Measurements from ENCODE around the gene CENPV. TPM values are rescaled to one million over a fixed set of nuclear protein-coding genes. Genes with fewer than 3 reads are reported as not detected.
A peak's percentile ranks its signal among the peaks of the same experiment; 100 is the strongest.
"Not testable (repeated sequence)": the region's sequence is repeated elsewhere in the genome, so short reads cannot be mapped to it uniquely, and the experiment has no call there.

Gene CENPV
- 488 and 489 TPM in 2 replicates for total RNA-seq
- long read RNA-seq, partial matches to known transcripts, result 3 of 9 reads
- long read RNA-seq, other reads (novel, unspliced or antisense), result 2 of 9 reads

- Mint-ChIP-seq H3K36me3 (ENCODE audit: low read depth) (peaks cover 11% of the 10 kb centered on the region), H3K9me3 (no peaks in the 10 kb centered on the region), H3K27me3 (ENCODE audit: low read depth) (no peaks in the 10 kb centered on the region), H3K4me1 (peaks cover 49% of the 10 kb centered on the region), H3K27ac (ENCODE audit: unreplicated experiment) (peak within 1 kb of the TSS; percentile 100), H3K4me3 (peak within 1 kb of the TSS; percentile 99)
- DNase-seq (ENCODE audit: low read depth, low spot score), result peak; percentile 58
- TF ChIP-seq, protein P1, sequence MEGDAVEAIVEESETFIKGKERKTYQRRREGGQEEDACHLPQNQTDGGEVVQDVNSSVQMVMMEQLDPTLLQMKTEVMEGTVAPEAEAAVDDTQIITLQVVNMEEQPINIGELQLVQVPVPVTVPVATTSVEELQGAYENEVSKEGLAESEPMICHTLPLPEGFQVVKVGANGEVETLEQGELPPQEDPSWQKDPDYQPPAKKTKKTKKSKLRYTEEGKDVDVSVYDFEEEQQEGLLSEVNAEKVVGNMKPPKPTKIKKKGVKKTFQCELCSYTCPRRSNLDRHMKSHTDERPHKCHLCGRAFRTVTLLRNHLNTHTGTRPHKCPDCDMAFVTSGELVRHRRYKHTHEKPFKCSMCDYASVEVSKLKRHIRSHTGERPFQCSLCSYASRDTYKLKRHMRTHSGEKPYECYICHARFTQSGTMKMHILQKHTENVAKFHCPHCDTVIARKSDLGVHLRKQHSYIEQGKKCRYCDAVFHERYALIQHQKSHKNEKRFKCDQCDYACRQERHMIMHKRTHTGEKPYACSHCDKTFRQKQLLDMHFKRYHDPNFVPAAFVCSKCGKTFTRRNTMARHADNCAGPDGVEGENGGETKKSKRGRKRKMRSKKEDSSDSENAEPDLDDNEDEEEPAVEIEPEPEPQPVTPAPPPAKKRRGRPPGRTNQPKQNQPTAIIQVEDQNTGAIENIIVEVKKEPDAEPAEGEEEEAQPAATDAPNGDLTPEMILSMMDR (conservative IDR thresholded peaks at IDR 0.05), result peak; percentile 32
Measured at GRCh38 chr17:16353317-16354174, at the start of gene CENPV. TSS of gene CENPV (minus strand) at chr17:16353469. CDS start at chr17:16353436, 33 bp downstream.

DNA sequence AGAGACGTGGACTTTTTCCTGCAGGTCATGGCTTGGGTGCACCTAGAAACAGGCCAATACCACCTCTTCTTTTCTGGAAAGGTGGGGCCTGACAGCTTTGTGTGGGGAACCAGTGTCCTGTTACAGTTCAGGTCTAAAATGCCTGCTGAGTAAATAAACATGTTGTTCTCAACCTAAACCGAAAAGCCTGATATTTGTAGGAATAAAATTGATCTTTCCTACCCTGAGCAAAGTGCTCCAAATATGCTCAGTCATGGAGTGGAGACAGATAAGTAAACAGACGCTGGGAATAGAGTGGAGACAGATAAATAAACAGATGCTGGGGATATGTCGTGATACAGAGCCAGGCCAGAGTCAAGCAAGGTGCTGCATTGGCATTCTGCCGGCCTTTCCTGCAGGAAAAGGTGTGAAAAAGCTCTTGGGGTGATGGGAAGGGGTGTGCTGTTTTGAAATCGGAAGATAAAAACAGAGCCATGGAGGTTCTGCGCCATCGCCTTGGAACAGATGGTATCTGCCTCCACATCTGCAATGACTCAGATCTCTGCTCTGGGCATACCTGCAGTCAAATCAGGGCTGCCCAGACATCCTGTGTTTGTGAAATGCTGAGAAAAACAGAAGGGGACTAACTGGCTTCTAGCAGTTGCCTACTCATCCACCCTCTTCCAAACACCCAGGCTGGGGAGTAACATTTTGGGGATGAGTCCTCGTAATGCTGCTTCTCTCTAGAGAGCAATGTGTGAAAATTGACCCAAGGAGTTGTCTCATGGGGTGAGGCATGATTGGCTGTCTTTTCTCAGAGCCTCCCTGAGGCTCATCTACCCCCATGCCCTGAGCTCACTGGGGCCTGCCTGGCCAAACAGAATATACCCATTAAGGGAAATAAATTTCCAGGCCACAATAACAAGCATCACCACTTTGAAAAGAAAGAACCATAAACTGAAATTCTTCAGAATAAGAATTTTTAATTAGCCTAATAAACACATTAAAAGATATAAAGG, 45.3 kb upstream of the CENPV start:
- no peaks in the 10 kb centered on the region for H3K36me3 Mint-ChIP-seq (ENCODE audit: low read depth)
- TF ChIP-seq, protein P1 (conservative IDR thresholded peaks at IDR 0.05), result no peak
- no peak for DNase-seq (ENCODE audit: low read depth, low spot score)
- H3K4me3 Mint-ChIP-seq, result no peak overlapping the region
- no peak overlapping the region for H3K27ac Mint-ChIP-seq (ENCODE audit: unreplicated experiment)
- no peaks in the 10 kb centered on the region for H3K4me1 Mint-ChIP-seq
- H3K27me3 Mint-ChIP-seq (ENCODE audit: low read depth), result no peaks in the 10 kb centered on the region
- no peaks in the 10 kb centered on the region for H3K9me3 Mint-ChIP-seq

GRCh38 chr17:16396693-16397092, 43.4 kb upstream of the CENPV start:
- H3K4me1 Mint-ChIP-seq; DNase-seq (ENCODE audit: low read depth, low spot score); H3K27ac Mint-ChIP-seq (ENCODE audit: unreplicated experiment); H3K9me3 Mint-ChIP-seq; H3K27me3 Mint-ChIP-seq (ENCODE audit: low read depth); H3K4me3 Mint-ChIP-seq; H3K36me3 Mint-ChIP-seq (ENCODE audit: low read depth): not testable (repeated sequence)

GRCh38 chr17:16395887-16396286, 42.6 kb upstream of the CENPV start:
- DNase-seq (ENCODE audit: low read depth, low spot score); H3K4me1 Mint-ChIP-seq; H3K27me3 Mint-ChIP-seq (ENCODE audit: low read depth); H3K36me3 Mint-ChIP-seq (ENCODE audit: low read depth); H3K9me3 Mint-ChIP-seq; H3K4me3 Mint-ChIP-seq: not testable (repeated sequence)
- peak overlapping the region; percentile 57 for H3K27ac Mint-ChIP-seq (ENCODE audit: unreplicated experiment)

DNA sequence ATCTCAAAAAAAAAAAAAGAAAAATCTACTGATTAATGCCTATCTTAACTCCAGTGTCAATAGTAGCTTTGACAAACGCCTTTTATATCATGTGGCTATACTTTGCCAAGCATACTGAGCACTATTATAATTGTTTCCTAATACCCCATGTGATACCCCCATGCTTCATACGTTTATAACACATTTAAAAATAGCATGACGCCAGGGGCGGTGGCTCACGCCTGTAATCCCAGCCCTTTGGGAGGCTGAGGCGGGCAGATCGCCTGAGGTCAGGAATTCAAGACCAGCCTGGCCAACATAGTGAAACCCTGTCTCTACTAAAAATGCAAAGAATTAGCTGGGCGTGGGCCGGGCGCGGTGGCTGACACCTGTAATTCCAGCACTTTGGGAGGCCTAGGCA, 39.2 kb upstream of the CENPV start:
- H3K36me3 Mint-ChIP-seq (ENCODE audit: low read depth); H3K27me3 Mint-ChIP-seq (ENCODE audit: low read depth); H3K4me1 Mint-ChIP-seq; H3K27ac Mint-ChIP-seq (ENCODE audit: unreplicated experiment); H3K9me3 Mint-ChIP-seq; H3K4me3 Mint-ChIP-seq; DNase-seq (ENCODE audit: low read depth, low spot score): not testable (repeated sequence)

DNA sequence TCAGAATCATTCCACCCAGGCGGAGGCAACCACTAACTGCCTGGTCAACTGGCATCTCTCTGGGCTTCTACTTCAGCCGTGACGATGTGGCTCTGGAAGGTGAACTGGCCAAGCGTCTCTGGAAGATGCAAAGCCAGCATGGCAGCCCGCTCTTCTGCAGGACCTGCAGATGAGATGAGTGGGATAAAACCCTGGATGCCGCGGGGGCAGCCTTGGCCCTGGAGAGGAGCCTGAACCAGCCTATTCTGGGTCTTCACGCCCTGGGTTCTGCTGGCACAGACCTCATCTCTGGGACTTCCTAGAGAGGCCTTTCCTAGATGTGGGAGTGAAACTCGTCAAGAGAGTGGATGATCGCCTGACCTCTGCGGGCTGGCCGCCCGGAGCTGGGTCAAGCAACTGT, 38.2 kb upstream of the CENPV start:
- Mint-ChIP-seq H3K4me1 (peaks cover 12% of the 10 kb centered on the region), H3K9me3 (no peaks in the 10 kb centered on the region), H3K4me3 (peak overlapping the region; percentile 53), H3K36me3 (ENCODE audit: low read depth) (no peaks in the 10 kb centered on the region), H3K27me3 (ENCODE audit: low read depth) (peaks cover 2% of the 10 kb centered on the region), H3K27ac (ENCODE audit: unreplicated experiment) (no peak overlapping the region)
- DNase-seq (ENCODE audit: low read depth, low spot score), result no peak
- TF ChIP-seq, protein P1 (conservative IDR thresholded peaks at IDR 0.05), result no peak

DNA sequence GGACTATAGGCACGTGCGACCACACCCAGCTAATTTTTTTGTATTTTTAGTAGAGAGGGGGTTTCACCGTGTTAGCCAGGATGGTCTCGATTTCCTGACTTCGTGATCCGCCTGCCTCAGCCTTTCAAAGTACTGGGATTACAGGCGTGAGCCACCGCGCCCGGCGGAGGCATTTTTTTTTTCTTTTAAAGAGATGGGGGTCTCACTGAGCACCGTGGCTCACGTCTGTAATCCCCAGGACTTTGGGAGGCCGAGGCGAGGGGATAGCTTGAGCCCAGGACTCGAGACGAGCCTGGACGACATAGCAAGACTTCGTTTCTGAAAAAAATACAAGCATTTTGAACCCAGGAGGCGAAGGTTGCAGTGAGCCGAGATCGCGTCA, 32.8 kb upstream of the CENPV start:
- Mint-ChIP-seq H3K36me3 (ENCODE audit: low read depth) (peaks cover 25% of the 10 kb centered on the region), H3K27ac (ENCODE audit: unreplicated experiment) (peak overlapping the region; percentile 89), H3K4me1 (peaks cover 47% of the 10 kb centered on the region), H3K4me3 (peak overlapping the region; percentile 92)
- H3K9me3 Mint-ChIP-seq; H3K27me3 Mint-ChIP-seq (ENCODE audit: low read depth); DNase-seq (ENCODE audit: low read depth, low spot score): not testable (repeated sequence)
